Heart left ventricle (tissue), 13 donors: Measurements from ENCODE around the gene FARP1.

Experiments
- CTCF ChIP-seq, 12 donors: fragments of 200-600 bp; sonication (generic) in 4 of 12; IDR thresholded peaks; one replicate each; pipeline versions ENCODE4 v1.5.0 to v1.8.0; 2018 to 2022; ENCODE audit warnings: antibody characterized with exemption in 12 of 12, mild to moderate bottlenecking in 5 of 12
- POLR2A ChIP-seq, 2 donors: fragments of 450-650 bp; IDR thresholded peaks; one replicate each; pipeline ENCODE4 v1.6.1; 2017; ENCODE audit warnings: antibody characterized with exemption in 2 of 2, mild to moderate bottlenecking in 2 of 2, moderate library complexity in 2 of 2
- donor health status: ischemic (EF 13 %, LVEDD 7.1; RV severe dilation, severe dysfunction).
- donor health status: DM: no; HTN: yes; CAD: no.
- donor health status: DM: no; HTN: no; CAD: no.
- donor health status: ischemic (EF 25% LVEDD 6.9; RV normal size, moderate dysfunction).
- donor health status: ischemic (EF 25% LVEDD 5.7; RV mildly dilated, moderate dysfunction).
- donor health status: ischemic (EF 35%, LVEDD 5.7; RV mildly dilated, moderate dysfunction).
- donor health status: nonischemic (EF 11% LVEDD 7.7; RV severe dilation, severe dysfunction).
- donor health status: DM: yes; HTN: yes; CAD: no.
- donor health status: PGD.
- donor health status: ischemic (EF 29% LVEDD 5.4; RV normal size, mild dysfunction).
- donor health status: nonischemic (EF 23%, LVEDD 6.1; RV moderate dilation, normal function).

GRCh38 chr13:98332222-98332621 is 189.3 kb downstream of the FARP1 start:
- no peak for TF ChIP-seq CTCF (IDR thresholded peaks at IDR 0.05)
- TF ChIP-seq POLR2A (IDR thresholded peaks at IDR 0.05): no peak
